Activated CD4-positive, alpha-beta T cell treated with anti-CD3 and anti-CD28 coated beads, Interleukin-2, amount 10 ng/mL, durations not matched to agents 7 days and 5 days (primary cell): ENCODE results near the gene POU2F1. TPM values are rescaled to one million over a fixed set of nuclear protein-coding genes. Genes with fewer than 3 reads are reported as not detected.

Source experiments
- CTCF ChIA-PET: fragments of 350-600 bp; sonication (Branson Sonifier 250); formaldehyde crosslinking; loops from one replicate; lab custom pipeline; 2021; ENCODE audit warnings: antibody characterized with exemption; lab: Charles Lee
- POLR2A ChIA-PET: fragments of 350-600 bp; sonication (Branson Sonifier 250); formaldehyde crosslinking; loops from one replicate; lab custom pipeline; 2021; ENCODE audit warnings: antibody characterized with exemption; lab: Charles Lee
- DNase-seq: peaks from one replicate; pipeline ENCODE4 v3.0.0-alpha.2; 2020
- H3K27ac Mint-ChIP-seq: one replicate; pipeline ENCODE4 v1.8.0; 2021; ENCODE audit warnings: mild to moderate bottlenecking, moderate library complexity, mixed read lengths
- H3K27me3 Mint-ChIP-seq: one replicate; pipeline ENCODE4 v1.8.0; 2021; ENCODE audit warnings: mixed read lengths
- H3K36me3 Mint-ChIP-seq: one replicate; pipeline ENCODE4 v1.8.0; 2021; ENCODE audit warnings: low read depth, mixed read lengths
- H3K4me1 Mint-ChIP-seq: one replicate; pipeline ENCODE4 v1.8.0; 2021; ENCODE audit warnings: mixed read lengths
- H3K4me3 Mint-ChIP-seq: one replicate; pipeline ENCODE4 v1.8.0; 2021; ENCODE audit warnings: mild to moderate bottlenecking, moderate library complexity, mixed read lengths
- H3K9me3 Mint-ChIP-seq: one replicate; pipeline ENCODE4 v1.8.0; 2021; ENCODE audit warnings: mixed read lengths
- total RNA-seq, 2 experiments: library from RNA; stranded (reverse); gene quantifications; one replicate each; pipeline ENCODE4 v1.2.3, GENCODE V29; 2021

POU2F1 gene
- total RNA-seq, 2 experiments from 2014 or later, result 22.0 to 22.3 TPM

- no peaks in the 10 kb centered on the region for H3K27me3 Mint-ChIP-seq
- POLR2A ChIA-PET, result no interaction called here
- peaks cover 73% of the 10 kb centered on the region for H3K4me1 Mint-ChIP-seq
- peak overlapping the region; percentile 25 for H3K27ac Mint-ChIP-seq
- H3K9me3 Mint-ChIP-seq, result no peaks in the 10 kb centered on the region
- CTCF ChIA-PET, result interaction anchor here (0.6 to 1.5 kb wide), 6 partner anchors 10 to 248 kb away, joined by 3 to 4 read pairs (median 3); no protein-coding TSS in a partner anchor
- no peak for DNase-seq
- no peak overlapping the region for H3K4me3 Mint-ChIP-seq
- peaks cover 51% of the 10 kb centered on the region for H3K36me3 Mint-ChIP-seq
Observed at GRCh38 chr1:167467126-167467710, 246.5 kb downstream of the POU2F1 start.

GRCh38 chr1:167467752-167468151 is 247.1 kb downstream of the POU2F1 start:
- Mint-ChIP-seq H3K4me1 (peaks cover 76% of the 10 kb centered on the region), H3K27me3 (no peaks in the 10 kb centered on the region), H3K27ac (no peak overlapping the region), H3K9me3 (no peaks in the 10 kb centered on the region), H3K4me3 (no peak overlapping the region), H3K36me3 (peaks cover 50% of the 10 kb centered on the region)
- ChIA-PET CTCF (interaction anchor here (0.9 to 1.5 kb wide), 7 partner anchors 10 to 247 kb away, joined by 3 to 5 read pairs (median 3); no protein-coding TSS in a partner anchor), POLR2A (no interaction called here)
- no peak for DNase-seq

- H3K4me3 Mint-ChIP-seq, result no peak overlapping the region
Observed at GRCh38 chr1:167469280-167469965, 248.7 kb downstream of the POU2F1 start.

GRCh38 chr1:167471568-167471967 is 250.9 kb downstream of the POU2F1 start:
- H3K36me3 Mint-ChIP-seq, result peaks cover 52% of the 10 kb centered on the region
- H3K4me1 Mint-ChIP-seq, result peaks cover 80% of the 10 kb centered on the region
- POLR2A ChIA-PET, result no interaction called here
- peaks cover 3% of the 10 kb centered on the region for H3K9me3 Mint-ChIP-seq
- CTCF ChIA-PET, result interaction anchor here (0.6 kb wide), 1 partner anchor 614 kb away, joined by 3 read pairs; no protein-coding TSS in a partner anchor
- peak overlapping the region; percentile 54 for H3K27ac Mint-ChIP-seq
- DNase-seq, result no peak
- no peaks in the 10 kb centered on the region for H3K27me3 Mint-ChIP-seq
- no peak overlapping the region for H3K4me3 Mint-ChIP-seq

More at GRCh38 chr1:167469280-167469965, 248.7 kb downstream of the POU2F1 start:
- peaks cover 53% of the 10 kb centered on the region for H3K36me3 Mint-ChIP-seq
- CTCF ChIA-PET, result interaction anchor here (0.8 to 1.4 kb wide), 2 partner anchors 13 to 202 kb away, joined by 3 to 5 read pairs; no protein-coding TSS in a partner anchor
- POLR2A ChIA-PET, result interaction anchor here (0.6 kb wide), 1 partner anchor 17 kb away, joined by 4 read pairs; no protein-coding TSS in a partner anchor
- H3K27ac Mint-ChIP-seq, result no peak overlapping the region
- peaks cover 81% of the 10 kb centered on the region for H3K4me1 Mint-ChIP-seq
- H3K9me3 Mint-ChIP-seq, result no peaks in the 10 kb centered on the region
- DNase-seq, result no peak
- no peaks in the 10 kb centered on the region for H3K27me3 Mint-ChIP-seq

- DNase-seq, result no peak
- H3K4me1 Mint-ChIP-seq, result peaks cover 84% of the 10 kb centered on the region
Observed at GRCh38 chr1:167472752-167473521, 252.3 kb downstream of the POU2F1 start.

GRCh38 chr1:167473761-167474160 is 253.1 kb downstream of the POU2F1 start:
- ChIA-PET CTCF (interaction anchor here (1.0 to 1.3 kb wide), 5 partner anchors 19 to 254 kb away, joined by 3 to 6 read pairs (median 3); partner anchors contain the start of gene CREG1), POLR2A (no interaction called here)
- Mint-ChIP-seq H3K36me3 (peaks cover 62% of the 10 kb centered on the region), H3K27ac (peak overlapping the region; percentile 86), H3K4me3 (peak overlapping the region; percentile 52), H3K4me1 (peaks cover 83% of the 10 kb centered on the region), H3K27me3 (no peaks in the 10 kb centered on the region), H3K9me3 (peaks cover 5% of the 10 kb centered on the region)
- DNase-seq, result no peak

More at GRCh38 chr1:167472752-167473521, 252.3 kb downstream of the POU2F1 start:
- peak overlapping the region; percentile 81 for H3K27ac Mint-ChIP-seq
- peaks cover 5% of the 10 kb centered on the region for H3K9me3 Mint-ChIP-seq
- H3K4me3 Mint-ChIP-seq, result no peak overlapping the region
- peaks cover 59% of the 10 kb centered on the region for H3K36me3 Mint-ChIP-seq
- POLR2A ChIA-PET, result no interaction called here
- no peaks in the 10 kb centered on the region for H3K27me3 Mint-ChIP-seq
- CTCF ChIA-PET, result interaction anchor here (1.0 to 1.3 kb wide), 6 partner anchors 11 to 253 kb away, joined by 3 to 6 read pairs (median 4); partner anchors contain the start of gene CREG1

GRCh38 chr1:167474191-167474641 is 253.5 kb downstream of the POU2F1 start:
- peaks cover 83% of the 10 kb centered on the region for H3K4me1 Mint-ChIP-seq
- no peaks in the 10 kb centered on the region for H3K27me3 Mint-ChIP-seq
- peak overlapping the region; percentile 52 for H3K4me3 Mint-ChIP-seq
- H3K27ac Mint-ChIP-seq, result peak overlapping the region; percentile 86
- peaks cover 63% of the 10 kb centered on the region for H3K36me3 Mint-ChIP-seq
- H3K9me3 Mint-ChIP-seq, result peaks cover 5% of the 10 kb centered on the region
- POLR2A ChIA-PET, result no interaction called here
- DNase-seq, result peak; percentile 55
- CTCF ChIA-PET, result interaction anchor here (0.6 to 1.1 kb wide), 5 partner anchors 10 to 206 kb away, joined by 3 to 4 read pairs (median 3); partner anchors contain the start of gene CREG1

- Mint-ChIP-seq H3K27ac (no peak overlapping the region), H3K4me3 (no peak overlapping the region), H3K4me1 (peaks cover 90% of the 10 kb centered on the region), H3K27me3 (no peaks in the 10 kb centered on the region), H3K9me3 (peaks cover 5% of the 10 kb centered on the region), H3K36me3 (peaks cover 73% of the 10 kb centered on the region)
- POLR2A ChIA-PET, result no interaction called here
- DNase-seq, result no peak
- CTCF ChIA-PET, result interaction anchor here (0.7 to 4.0 kb wide), 7 partner anchors 10 to 571 kb away, joined by 3 to 21 read pairs (median 3); no protein-coding TSS in a partner anchor
Observed at GRCh38 chr1:167476061-167476460, 255.4 kb downstream of the POU2F1 start.

Other genes starting within 250 kb of the POU2F1 start
- gene ILDR2, start 245.3 kb upstream of the POU2F1 start, total RNA-seq, result 1 to 10 TPM; 6.8 to 8.4 TPM
- gene MAEL, start 231.6 kb upstream of the POU2F1 start, total RNA-seq, result under 1 TPM in 1 of 2 experiments, not detected in 1; 0.19 TPM
- gene GPA33, start 130.5 kb upstream of the POU2F1 start, total RNA-seq, result 1 to 10 TPM; 2.2 to 2.3 TPM
- not detected for gene STYXL2, start 126.8 kb upstream of the POU2F1 start, total RNA-seq